ENCODE measurements around the gene CLIP4.

The CLIP4 gene

DNA sequence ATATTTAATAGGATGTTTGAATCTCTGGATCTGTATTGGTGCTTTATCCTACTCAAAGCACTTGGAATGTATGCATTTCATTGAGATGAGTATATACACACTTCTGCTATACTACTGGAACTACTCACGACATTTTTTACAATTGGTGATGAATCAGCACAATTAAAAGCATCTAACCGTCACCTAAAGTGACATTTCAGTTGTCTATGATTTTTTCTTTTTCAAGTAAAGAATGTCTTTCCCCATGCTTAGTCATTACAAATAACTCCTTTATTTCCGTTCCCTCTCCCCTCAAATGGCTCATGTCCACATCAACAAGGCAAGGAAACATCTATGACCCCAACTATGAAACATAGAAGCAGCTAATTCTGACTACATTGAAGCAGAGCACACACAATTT lies 77.3 kb downstream of the CLIP4 start:
- no peak for DNase-seq

DNA sequence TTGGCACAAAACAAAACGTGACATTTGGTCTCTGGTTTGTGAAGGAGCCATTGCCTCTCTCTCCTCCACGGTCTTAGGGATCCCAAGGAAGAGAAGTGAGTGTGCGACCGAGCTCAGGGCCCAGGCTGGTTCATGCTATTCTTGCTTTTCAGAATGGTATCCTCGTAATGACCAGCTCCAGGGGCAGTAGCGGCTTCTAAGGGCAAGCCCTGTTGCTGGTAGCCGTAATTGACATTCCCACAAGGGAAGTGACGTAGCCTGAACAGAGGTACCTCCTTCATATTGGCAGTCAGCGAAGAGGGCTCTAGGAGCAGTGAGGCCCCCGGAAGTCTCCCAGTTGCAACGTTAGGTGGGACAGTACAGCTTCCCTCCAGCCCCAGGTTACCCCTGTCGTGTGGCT lies 77.9 kb downstream of the CLIP4 start:
- DNase-seq: no peak

DNA sequence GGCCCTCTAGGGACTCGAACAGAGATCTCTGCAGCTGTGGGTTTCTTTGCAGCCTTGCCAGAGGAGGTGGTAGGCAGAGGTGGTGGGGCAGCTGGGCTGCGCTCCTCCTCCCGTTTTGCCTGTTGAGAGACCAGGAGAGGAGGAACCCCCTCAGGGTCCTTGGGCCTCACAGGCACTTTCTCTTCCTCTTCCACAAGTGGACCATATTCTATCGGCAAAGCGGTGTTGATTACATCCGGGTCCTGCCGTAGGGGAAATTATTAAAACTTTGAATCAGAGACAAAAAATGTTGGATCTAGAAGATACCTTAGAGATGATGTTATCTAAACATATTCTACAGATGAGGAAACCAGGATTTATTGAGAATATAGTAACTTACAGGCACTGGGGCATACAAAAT lies 78.5 kb downstream of the CLIP4 start:
- no peak for DNase-seq

DNA sequence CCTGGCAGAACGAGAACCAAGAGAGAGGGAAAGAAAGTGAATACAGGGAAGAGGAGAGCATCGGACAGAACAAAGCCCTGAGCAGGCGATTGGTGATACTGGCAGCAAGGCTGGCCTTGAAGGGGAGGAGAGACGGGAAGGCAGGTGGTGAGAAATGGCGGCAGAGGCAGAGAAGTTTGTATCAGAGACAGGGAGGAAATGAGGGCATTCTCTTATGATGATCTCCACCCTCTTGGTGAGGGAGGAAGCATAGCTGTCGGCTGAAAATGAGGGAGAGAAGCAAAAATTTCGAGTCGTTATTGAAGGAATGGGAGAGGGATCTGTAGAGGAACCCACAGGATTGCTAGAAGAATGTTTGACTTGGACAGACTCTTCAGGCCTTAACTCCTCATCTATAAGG lies 80.6 kb downstream of the CLIP4 start:
- DNase-seq: no peak

DNA sequence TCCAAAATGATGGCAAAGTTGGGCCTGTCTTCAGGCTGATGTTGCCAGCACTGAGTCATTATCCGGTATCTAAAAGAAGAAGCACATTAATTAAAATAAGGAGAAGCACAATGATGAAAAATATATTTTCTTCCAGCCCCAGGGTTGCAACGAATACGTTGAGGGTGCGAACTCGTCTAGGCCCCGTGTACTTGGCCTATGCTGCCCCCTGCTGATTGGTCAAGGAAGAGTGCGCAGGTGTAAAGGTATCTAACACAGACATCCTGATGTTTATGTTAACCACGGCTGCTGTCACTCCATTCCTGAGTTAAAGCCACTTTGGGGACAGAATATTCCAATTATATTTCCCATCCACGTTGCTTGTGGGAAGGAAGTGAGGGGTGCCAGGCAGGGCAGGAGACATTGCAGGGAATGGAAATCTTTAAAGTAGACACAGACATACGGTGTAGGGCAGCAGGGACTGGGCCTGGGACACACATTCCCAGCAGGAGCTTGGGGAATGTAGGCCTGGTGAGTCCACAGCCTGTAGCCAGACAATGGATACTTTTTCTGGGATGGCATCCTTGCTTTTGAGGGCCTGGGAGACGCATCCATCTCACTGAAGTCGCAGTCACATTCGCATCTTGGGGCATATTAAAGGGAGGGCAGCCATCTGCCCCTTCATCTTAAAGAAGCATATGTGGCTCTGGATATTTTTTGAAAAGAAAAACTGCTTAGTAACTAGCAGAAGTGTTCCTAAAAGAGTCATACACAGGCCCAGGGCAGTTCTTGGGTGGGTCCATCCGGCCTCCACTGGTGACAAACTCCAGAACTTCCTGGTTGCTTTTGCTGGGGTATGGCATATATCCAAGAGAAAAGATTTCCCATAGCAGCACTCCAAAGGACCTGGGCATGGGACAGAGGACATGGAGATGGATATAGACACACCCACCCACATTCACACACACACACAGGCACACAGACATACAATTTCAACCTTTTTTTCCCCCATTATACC lies 81.9 kb downstream of the CLIP4 start:
- DNase-seq: peak; percentile 30

DNA sequence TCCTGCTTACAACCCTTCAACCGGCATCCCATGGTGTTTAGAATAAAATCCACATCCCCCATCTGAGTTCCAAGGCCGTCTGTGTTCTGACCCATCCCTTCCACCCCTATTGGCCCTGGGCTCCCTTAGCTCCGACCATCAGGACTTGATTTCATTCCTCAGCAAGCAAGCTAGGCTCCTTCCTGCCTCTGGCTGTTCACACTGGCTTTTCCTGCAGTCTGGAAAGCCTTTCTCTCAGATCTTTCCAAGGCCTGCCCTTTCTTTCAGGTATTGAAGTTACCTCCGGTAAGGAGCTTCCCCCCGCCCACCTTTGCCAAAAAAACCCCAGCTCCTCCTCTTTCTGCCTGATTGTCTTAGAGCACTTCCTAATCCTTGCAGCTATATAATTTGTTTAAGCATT lies 86.8 kb downstream of the CLIP4 start:
- no peak for DNase-seq

DNA sequence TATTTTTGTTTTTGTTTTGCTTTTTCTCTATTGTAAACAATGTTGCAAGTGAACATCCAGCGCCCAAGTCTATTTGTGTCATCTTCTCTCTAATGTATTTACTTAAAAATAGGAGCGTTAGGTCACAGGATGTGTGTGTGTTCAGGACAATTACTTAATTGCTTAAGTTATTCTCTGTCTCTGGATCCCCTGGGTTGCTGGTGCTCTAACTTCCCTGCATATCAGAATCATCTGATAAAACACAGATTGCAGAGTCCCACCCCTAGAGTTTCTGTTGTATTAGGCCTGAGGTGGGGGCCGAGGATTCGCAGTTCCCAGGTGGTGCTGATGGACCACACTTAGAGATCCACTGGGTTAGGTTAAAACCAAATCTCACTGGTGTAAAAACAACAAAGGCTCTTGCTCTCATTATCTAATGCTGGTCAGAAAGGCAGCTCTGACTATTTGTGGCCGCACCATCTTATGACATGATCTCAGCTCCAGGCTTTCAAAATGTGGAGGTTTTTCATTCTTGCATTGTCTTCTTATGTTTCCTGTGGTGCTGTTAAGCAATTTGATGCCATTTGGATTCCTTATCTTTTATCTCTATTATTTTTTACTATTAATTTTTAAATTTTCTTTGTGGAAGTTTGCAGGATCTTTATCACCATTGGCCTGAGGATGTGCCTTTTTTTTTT lies 87.7 kb downstream of the CLIP4 start:
- no peak for DNase-seq

DNA sequence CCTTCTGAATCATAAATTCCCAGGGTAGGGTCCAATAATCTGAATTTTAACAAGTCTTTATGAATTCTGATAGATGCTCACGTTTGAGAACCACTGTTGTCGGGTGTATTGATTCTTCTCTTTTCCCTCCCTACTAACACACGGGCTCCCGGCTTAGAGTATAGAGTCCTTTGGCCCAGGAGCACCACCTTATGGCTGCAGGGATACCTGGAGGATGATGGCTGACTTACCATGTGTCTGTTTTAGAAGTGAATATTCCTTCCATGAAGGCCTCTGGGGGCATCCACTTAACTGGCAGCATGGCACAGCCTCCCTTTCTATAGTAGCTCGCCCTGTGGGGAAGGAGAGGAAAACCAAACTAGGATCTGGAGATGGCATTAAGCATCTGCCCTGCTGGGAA lies 91.7 kb downstream of the CLIP4 start:
- no peak for DNase-seq

DNA sequence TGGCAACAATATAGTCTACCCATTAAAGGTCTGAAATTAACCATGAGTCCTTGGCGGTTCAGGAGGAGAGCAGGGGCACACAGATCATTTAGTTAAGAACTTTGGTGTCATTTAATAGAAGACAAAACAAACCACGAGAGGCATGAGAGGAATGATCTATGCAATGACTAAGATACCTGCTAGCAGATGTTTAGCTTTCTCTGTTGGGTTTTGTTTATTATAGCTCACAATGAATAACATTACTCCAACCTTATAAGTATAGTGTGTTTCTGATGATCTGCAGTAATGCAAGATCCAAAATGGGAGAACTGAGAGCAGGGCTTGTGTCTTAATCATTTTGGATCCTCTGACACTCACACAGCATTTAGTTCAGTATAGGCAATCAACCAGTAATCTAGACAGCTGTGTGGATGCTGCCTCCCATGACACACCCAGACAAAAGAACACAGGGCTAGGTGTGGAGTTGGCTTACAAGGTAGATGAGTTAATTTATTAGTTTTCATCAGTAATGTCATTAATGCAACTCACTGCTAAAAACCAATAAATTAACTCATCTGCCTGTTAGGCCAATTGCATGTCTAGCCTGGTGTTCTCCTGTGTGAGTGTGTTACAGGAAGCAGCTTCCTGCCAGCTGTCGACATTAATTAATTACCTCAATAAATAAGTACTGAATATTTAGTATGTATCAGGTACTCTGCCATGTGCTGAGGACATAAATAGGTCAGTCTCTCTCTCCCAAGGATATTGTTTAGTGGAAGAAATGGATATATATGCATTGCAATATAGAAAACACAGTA lies 92.3 kb downstream of the CLIP4 start:
- no peak for DNase-seq

DNA sequence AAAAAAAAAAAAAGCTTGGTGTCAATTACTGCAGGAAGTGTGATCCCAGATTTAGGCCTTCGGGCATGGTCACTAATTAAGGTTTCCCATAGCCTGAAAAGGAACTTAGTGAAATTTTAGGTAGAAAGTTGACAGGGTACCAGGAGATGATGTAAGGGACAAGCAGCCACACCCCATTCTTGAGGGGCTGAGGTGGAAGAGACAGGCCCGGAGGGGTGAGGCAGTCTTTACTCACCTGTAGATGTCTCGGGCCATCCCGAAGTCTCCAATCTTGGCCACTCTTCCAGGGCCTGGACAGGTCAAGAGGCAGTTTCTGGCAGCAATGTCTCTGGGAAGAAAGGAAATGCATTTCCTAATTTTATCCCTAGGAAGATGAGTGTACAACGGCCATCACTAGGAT lies 94.3 kb downstream of the CLIP4 start:
- DNase-seq: no peak

DNA sequence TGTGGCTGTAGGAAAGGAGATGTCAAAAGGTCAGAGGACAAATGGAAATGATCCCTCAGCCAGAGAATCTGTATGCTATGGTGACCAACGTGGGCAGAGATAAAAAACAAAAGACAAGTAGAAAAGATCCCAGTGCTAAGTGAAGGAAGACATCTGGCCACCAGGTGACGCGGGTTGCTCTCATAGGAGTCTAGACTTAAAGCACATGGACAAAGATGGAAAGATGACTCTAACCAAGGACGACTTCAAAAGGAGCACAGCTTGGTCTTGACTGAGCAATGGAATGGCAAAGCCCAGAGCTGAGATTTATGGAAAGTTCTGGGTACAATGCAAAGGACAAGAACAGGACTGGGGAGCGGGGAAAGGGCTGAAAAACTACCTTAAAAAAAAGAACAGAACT lies 96.8 kb downstream of the CLIP4 start:
- DNase-seq: no peak

DNA sequence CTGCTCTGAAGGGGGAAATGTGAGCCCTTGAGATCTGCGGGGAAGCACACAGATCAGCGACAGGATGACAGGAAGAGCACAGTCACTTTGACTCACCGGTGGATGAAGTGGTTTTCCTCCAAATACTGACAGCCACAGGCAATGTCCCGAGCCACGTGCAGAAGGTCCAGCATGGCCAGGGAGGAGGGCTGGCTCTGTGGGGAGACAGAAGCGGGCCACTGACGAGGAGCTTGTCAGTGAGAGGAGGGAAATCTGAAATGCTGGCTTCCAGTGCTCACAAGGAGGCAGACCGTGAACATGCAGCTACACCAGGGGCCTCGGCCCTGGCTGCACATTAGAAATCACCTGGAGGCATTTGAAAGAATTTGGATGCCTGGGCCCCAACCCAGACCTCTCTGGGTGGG lies 98.7 kb downstream of the CLIP4 start:
- DNase-seq: no peak

DNA sequence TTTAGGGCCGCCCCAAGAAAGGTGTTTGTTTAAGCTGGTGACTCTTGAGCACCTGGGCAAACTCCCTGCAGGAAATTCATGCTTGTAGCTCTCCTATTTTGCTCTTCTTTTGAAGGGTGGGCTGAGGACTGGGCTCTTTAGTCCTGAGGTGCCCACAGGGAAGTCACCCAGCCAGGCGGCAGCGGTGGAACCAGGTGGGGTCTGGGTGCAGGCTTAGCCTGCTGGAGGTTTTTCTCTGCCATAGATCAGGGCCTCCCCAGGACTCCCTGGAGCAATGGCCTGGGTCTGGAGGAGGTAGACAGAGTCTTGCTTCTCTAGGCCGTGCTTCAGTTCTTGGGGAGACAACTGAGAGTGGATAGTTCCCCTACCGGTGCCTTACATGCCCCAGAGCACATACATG lies 99.9 kb downstream of the CLIP4 start:
- no peak for DNase-seq

DNA sequence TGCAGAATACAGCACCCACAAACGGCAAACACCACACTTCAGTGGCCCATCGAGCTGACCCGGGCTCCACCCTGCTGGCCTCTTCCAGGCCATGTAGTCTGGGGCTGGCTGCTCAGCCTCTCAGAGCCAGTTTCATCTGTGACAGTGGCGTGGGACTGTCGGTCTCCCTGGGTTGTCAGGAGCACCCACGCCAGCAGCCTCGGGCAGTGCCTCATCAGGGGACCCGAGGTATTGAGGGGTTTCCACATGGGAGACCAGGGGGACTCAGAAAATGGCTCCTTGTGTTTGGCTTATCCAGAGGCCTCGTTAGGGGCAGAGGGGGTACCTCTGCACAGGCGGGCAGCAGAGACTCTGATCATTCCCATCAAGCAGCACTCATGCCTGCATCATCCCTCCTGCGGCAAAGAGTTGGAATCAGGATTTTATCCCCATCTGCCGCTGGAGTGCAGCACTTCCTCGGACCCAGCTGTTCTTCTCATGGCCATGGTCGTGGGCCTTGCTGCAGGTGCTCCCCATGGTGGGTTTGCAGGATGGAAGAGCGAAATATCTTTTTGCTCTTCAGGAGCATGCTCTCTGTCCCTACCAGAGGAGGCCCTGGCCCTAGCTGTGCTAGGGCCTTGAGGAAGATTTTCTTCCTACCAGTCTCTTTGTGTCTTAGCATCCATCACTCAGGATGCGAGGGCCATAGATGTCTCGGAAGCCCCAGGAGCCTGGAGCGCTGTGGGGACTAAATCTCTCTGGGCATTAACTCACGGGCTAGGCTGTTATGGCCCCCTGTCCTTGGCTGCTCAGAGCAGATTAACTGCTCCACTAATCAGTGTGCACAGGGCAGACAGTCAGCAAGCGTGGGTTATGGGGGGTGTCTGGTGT lies 100.8 kb downstream of the CLIP4 start:
- no peak for DNase-seq

DNA sequence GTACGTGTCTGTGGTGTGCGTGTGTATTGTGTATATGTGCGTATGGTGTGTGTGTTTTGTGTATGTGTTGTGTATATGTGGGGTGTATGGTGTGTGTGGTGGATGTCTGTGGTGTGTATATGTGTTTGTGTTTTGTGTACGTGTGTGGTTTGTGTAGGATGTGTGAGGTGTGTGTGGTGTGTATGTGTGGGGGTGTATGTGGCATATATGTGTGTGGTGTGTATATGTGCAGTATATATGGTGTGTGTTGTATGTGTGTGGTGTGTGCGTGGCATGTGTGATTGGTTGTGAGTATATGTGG lies 101.3 kb downstream of the CLIP4 start:
- DNase-seq: no peak

DNA sequence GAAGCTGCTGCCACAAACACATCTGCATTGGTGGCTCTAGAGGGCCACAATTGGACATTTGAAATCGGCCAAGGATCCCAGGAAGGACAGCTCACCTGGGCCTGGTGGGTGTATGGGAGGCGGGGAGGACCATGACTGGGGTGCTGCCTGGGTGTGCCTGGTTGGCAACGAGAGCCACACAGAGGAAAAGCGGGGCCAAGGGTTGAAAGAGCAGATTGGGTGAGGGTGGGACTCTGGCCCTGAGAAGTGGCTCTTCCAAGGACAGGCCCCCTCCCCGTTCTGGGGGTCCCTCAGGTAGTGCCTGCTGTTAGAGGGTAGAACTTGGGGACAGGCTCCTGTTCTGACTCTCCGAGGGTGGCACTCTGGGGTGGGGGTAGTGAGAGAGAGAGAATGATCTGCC lies 102.9 kb downstream of the CLIP4 start:
- no peak for DNase-seq

DNA sequence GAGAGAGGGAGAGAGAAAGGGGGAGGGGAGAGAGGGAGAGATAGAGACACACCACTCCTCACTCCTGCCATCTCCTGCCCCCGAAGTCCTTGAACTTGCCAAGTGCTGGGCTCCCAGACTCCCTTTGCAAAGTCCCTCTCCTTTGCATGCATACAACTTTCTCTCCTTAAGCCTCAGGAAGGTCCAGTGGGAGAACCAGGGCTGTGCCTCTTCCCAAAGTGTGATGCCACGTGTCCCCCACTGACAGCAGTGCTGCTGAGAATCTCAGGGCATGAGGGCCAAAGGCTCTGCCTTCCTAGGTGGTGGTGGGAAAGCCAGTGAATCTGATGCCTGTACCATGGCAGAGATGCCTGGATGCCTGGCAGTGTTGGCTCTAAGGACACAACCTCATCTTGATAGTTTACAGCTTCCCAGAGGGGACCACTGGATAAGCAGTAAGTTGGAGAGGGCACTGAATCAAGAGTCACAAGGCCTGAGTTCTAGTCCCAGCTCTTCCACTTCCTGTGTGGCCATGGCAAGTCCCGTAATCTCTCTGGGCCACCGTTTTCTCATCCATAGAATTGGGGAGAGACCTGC lies 103.4 kb downstream of the CLIP4 start:
- DNase-seq: no peak

DNA sequence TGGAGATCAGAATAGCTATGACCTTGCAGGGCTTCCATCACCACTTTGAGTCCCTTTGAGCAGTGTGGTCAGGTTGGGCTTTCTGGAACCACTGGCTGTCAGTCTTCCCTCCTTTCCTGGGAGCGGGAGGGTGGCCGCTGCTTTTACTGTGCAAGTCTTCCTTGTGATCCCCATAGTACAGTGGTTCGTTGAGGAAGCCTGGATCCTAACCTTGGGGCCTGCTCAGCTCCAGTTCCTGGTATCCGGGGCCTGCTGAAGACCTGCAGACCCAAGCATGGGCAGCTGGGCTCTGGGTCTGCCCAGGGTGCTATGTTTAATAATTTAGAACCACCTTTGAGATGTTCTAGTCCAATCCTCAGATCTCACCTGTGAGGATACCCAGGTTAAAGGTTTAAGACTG lies 104.2 kb downstream of the CLIP4 start:
- no peak for DNase-seq

DNA sequence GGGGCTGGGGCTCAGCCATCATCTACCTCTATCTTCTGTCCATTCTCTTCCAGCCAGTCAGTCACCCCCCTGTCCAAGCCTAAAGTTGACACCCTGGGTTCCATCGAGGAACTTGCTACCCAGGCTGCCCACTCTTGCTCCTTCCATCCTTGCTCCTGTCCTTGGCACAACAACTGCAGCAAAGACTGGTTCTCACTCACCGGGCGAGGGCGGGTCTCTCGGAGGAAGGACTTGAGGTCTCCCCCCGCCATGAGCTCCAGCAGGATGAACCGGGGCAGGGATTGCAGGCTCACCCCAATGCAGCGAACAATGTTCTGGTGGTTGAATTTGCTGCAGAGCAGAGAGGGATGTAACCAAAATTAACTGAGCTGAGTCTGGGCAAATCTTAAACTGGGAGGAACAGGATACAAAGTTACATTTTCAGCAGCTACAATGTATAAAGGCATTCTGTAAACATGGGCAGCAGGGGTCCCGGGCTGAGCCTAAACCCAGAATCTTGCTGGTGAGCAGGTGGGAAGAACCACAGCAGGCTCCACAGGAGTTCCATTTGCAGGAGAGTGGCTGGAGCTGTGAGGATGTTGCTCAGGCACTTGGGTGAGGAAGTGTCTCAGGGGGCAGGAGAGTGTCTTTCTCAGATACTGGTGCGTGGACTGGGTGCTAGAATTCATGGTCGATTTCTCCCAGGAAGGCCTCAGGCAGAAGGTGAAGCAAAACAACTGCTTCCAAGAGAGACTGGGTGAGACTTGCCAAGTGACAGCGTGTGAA lies 105.5 kb downstream of the CLIP4 start:
- no peak for DNase-seq

DNA sequence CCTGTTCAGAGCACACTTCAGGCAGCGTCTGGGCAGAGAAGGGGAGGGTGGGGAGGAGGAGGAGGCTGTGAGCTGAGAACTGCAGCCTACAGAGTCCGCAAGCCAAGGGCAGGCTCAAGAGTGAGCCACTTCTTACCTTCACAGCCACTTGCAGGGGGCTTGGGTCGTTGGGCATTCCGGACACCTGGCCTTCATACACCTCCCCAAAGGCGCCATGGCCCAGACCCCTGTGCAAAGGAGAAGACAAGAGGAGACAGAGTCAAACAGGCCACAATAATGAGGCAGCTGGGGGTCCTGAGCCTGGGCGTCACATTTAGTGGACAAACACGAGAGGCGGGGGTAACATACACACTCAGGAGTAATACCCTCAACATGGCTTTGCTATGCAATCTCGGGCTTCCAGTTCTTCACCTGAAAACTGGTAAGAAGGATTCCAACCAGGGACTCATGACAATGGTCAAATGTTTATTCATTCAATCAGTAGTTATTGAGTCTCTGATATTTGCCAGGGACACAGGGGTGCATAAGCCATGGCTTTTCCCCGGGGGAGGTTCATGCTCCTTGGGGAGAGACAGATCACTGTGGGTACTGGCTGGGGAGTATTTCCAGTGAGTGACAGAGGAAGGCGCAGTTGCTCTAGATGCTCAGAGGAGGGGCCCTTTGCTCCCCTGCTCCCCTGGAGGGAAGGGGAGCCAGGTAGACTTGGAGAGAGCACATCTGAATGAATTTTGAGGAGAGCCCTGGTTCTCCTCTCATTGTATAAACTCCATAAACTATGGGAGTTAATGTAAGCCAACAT lies 107.4 kb downstream of the CLIP4 start:
- no peak for DNase-seq

DNA sequence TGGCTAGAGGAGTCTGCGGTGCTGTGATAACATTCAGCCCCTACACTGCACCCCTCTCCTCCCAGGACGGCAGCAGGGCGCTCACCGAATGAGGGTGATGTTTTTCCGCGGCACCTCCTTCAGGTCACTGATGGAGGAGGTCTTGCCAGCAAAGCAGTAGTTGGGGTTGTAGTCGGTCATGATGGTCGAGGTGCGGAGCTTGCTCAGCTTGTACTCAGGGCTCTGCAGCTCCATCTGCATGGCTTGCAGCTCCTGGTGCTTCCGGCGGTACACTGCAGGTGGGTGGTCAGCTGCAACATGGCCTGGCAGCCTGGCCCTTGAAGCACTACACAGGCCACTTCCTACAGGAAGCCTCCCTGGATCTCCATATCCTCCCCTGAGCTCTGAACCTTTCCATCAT lies 108.0 kb downstream of the CLIP4 start:
- no peak for DNase-seq

All from NCI-H510A (cell line).